GM21390 (cell line): Measurements from ENCODE around the gene CFAP77.
"Not testable (repeated sequence)": the region's sequence is repeated elsewhere in the genome, so short reads cannot be mapped to it uniquely, and the experiment has no call there.

Experiments used
- ATAC-seq: cut with Tn5 transposase; IDR thresholded peaks from one replicate; pipeline ENCODE4 v1.9.1; 2021; ENCODE audit not compliant: unreplicated experiment

Gene CFAP77

GRCh38 chr9:132545578-132545977 lies 135.6 kb downstream of the CFAP77 start:
- no peak for ATAC-seq

- ATAC-seq, result no peak
These were observed 136.4 kb downstream of the CFAP77 start for GRCh38 chr9:132546148-132547051.

- no peak for ATAC-seq
These were observed 137.0 kb downstream of the CFAP77 start for GRCh38 chr9:132547052-132547431.

GRCh38 chr9:132547436-132547835 lies 137.4 kb downstream of the CFAP77 start:
- no peak for ATAC-seq

- ATAC-seq, result no peak
These were observed 138.1 kb downstream of the CFAP77 start for GRCh38 chr9:132547976-132548730.

- no peak for ATAC-seq
These were observed 139.0 kb downstream of the CFAP77 start for GRCh38 chr9:132548751-132549640.

GRCh38 chr9:132551556-132551955 lies 141.5 kb downstream of the CFAP77 start:
- no peak for ATAC-seq

GRCh38 chr9:132552041-132552440 lies 142.0 kb downstream of the CFAP77 start:
- ATAC-seq, result no peak

GRCh38 chr9:132554755-132555154 lies 144.7 kb downstream of the CFAP77 start:
- no peak for ATAC-seq

GRCh38 chr9:132555528-132555927 lies 145.5 kb downstream of the CFAP77 start:
- ATAC-seq, result no peak

- ATAC-seq, result no peak
These were observed 146.2 kb downstream of the CFAP77 start for GRCh38 chr9:132556235-132556634.

- ATAC-seq, result no peak
These were observed 146.7 kb downstream of the CFAP77 start for GRCh38 chr9:132556714-132557113.

GRCh38 chr9:132557159-132557558 lies 147.1 kb downstream of the CFAP77 start:
- ATAC-seq, result no peak

GRCh38 chr9:132559711-132560110 lies 149.7 kb downstream of the CFAP77 start:
- no peak for ATAC-seq

GRCh38 chr9:132560616-132561202 lies 150.7 kb downstream of the CFAP77 start:
- ATAC-seq, result no peak

- no peak for ATAC-seq
These were observed 152.2 kb downstream of the CFAP77 start for GRCh38 chr9:132562306-132562573.

- no peak for ATAC-seq
These were observed 154.5 kb downstream of the CFAP77 start for GRCh38 chr9:132564526-132564925.

- ATAC-seq, result not testable (repeated sequence)
These were observed 158.8 kb downstream of the CFAP77 start for GRCh38 chr9:132568787-132569186.

GRCh38 chr9:132571806-132572600 lies 162.0 kb downstream of the CFAP77 start:
- no peak for ATAC-seq

GRCh38 chr9:132572921-132573320 lies 162.9 kb downstream of the CFAP77 start:
- ATAC-seq, result no peak
